Natural killer cell (primary cell): ENCODE data around the gene GUCY1B1. TPM values are rescaled to one million over a fixed set of nuclear protein-coding genes. Genes with fewer than 3 reads are reported as not detected.

ENCODE experiments used
- ATAC-seq, 3 donors: fragments of 150-1000 bp in 2 of 3; fragments of 200-7000 bp in 1 of 3; cut with Tn5 transposase; 1 replicate in 1 of 3; 2 replicates in 2 of 3; pipeline ENCODE4 v1.10.0; 2021; ENCODE audit warnings: mild to moderate bottlenecking in 2 of 3, moderate library complexity in 2 of 3
- DNase-seq, 2 donors: peaks; one replicate each; pipeline versions ENCODE4 v3.0.0 to v3.0.0-alpha.2; 2013 to 2021; ENCODE audit warnings: mixed read lengths in 1 of 2
- H3K27ac ChIP-seq: one replicate; pipeline ENCODE4 v1.5.1; 2013; ENCODE audit warnings: mild to moderate bottlenecking, low read length
- H3K27me3 ChIP-seq: one replicate; pipeline ENCODE4 v1.6.1; 2013; ENCODE audit warnings: low read length; ENCODE audit not compliant: control insufficient read depth, insufficient read depth
- H3K36me3 ChIP-seq: one replicate; pipeline ENCODE4 v1.6.1; 2013; ENCODE audit warnings: low read length; ENCODE audit not compliant: control insufficient read depth, insufficient read depth
- H3K4me1 ChIP-seq: one replicate; pipeline ENCODE4 v1.6.1; 2013; ENCODE audit warnings: low read length; ENCODE audit not compliant: control insufficient read depth, insufficient read depth
- H3K4me3 ChIP-seq: one replicate; pipeline ENCODE4 v1.5.1; 2013; ENCODE audit warnings: low read length
- H3K9me3 ChIP-seq: one replicate; pipeline ENCODE4 v1.6.1; 2013; ENCODE audit warnings: low read length; ENCODE audit not compliant: control insufficient read depth, insufficient read depth
- H3K27ac Mint-ChIP-seq, 2 donors: one replicate each; pipeline ENCODE4 v1.8.0; 2022; ENCODE audit warnings: mild to moderate bottlenecking in 2 of 2, mixed read lengths in 2 of 2, moderate library complexity in 1 of 2
- H3K27me3 Mint-ChIP-seq, 2 donors: one replicate each; pipeline ENCODE4 v1.8.0; 2022; ENCODE audit warnings: low read depth in 2 of 2, mixed read lengths in 2 of 2
- H3K36me3 Mint-ChIP-seq: one replicate; pipeline ENCODE4 v1.8.0; 2022; ENCODE audit warnings: mixed read lengths
- H3K4me1 Mint-ChIP-seq, 2 donors: one replicate each; pipeline ENCODE4 v1.8.0; 2022; ENCODE audit warnings: mixed read lengths in 2 of 2
- H3K4me3 Mint-ChIP-seq: one replicate; pipeline ENCODE4 v1.8.0; 2022; ENCODE audit warnings: mild to moderate bottlenecking, moderate library complexity, mixed read lengths
- H3K9me3 Mint-ChIP-seq, 2 donors: one replicate each; pipeline ENCODE4 v1.8.0; 2022; ENCODE audit warnings: mixed read lengths in 2 of 2
- WGBS: methylation state at CpG from one replicate; pipeline ENCODE4 v1.1.7; 2013; ENCODE audit warnings: missing lambda C conversion rate; ENCODE audit not compliant: insufficient coverage; 5-methylcytosine and 5-hydroxymethylcytosine counted together
- intact Hi-C: fragments of 100-400 bp; cut with micrococcal nuclease; formaldehyde crosslinking; loops from one replicate; pipeline ENCODE4 v1.14.2; 2022
- total RNA-seq, 4 donors: library from RNA; stranded (reverse); fragments of 120-200 nt in 1 of 4; gene quantifications; one replicate each; pipeline versions ENCODE4 v1.2.3 to v1.2.4, GENCODE V29; 2013 to 2022
- TF ChIP-seq, protein P1 (sequence below): fragments of 200-600 bp; IDR thresholded peaks from one replicate; pipeline ENCODE4 v1.8.0; 2022; ENCODE audit warnings: antibody characterized with exemption

Gene GUCY1B1
- total RNA-seq, 3 donors from 2014 or later (not counting 1 experiment from before 2014, with no cell fraction given): 2.1 to 4.0 (median 2.8) TPM

DNA sequence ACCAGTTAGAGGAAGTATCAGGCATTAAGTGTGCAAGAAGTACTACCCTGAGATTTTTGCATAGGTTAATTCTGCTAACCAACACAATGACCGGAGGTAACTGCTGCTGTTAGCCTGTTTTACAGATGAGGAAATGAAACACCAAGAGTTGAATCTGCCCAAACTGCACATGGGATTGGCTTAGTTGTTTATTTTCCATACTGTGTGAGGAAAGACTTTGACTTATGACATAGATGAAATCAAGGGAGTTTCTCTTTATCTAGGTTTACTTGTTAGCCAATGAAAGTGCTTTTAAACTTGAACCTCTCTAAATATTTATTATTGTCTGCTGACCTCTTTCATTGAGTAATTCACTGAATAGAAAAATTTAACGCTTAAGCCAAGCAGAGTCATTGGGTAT lies 10.3 kb downstream of the GUCY1B1 start:
- Histone ChIP-seq H3K27ac (no peak overlapping the region), H3K4me3 (no peak overlapping the region), H3K36me3 (no peaks in the 10 kb centered on the region), H3K9me3 (no peaks in the 10 kb centered on the region), H3K4me1 (no peaks in the 10 kb centered on the region), H3K27me3 (no peaks in the 10 kb centered on the region)
- no peak overlapping the region for H3K4me3 Mint-ChIP-seq
- H3K36me3 Mint-ChIP-seq: no peaks in the 10 kb centered on the region
- intact Hi-C loops: no loop called here
- ATAC-seq: no peak
- H3K9me3 Mint-ChIP-seq: no peaks in the 10 kb centered on the region
- TF ChIP-seq, protein P1, sequence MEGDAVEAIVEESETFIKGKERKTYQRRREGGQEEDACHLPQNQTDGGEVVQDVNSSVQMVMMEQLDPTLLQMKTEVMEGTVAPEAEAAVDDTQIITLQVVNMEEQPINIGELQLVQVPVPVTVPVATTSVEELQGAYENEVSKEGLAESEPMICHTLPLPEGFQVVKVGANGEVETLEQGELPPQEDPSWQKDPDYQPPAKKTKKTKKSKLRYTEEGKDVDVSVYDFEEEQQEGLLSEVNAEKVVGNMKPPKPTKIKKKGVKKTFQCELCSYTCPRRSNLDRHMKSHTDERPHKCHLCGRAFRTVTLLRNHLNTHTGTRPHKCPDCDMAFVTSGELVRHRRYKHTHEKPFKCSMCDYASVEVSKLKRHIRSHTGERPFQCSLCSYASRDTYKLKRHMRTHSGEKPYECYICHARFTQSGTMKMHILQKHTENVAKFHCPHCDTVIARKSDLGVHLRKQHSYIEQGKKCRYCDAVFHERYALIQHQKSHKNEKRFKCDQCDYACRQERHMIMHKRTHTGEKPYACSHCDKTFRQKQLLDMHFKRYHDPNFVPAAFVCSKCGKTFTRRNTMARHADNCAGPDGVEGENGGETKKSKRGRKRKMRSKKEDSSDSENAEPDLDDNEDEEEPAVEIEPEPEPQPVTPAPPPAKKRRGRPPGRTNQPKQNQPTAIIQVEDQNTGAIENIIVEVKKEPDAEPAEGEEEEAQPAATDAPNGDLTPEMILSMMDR: no peak
- no peaks in the 10 kb centered on the region for H3K27me3 Mint-ChIP-seq
- H3K4me1 Mint-ChIP-seq: no peaks in the 10 kb centered on the region
- 82% methylated on average over 2 of the region's 2 CpGs for WGBS
- no peak for DNase-seq
- no peak overlapping the region for H3K27ac Mint-ChIP-seq

DNA sequence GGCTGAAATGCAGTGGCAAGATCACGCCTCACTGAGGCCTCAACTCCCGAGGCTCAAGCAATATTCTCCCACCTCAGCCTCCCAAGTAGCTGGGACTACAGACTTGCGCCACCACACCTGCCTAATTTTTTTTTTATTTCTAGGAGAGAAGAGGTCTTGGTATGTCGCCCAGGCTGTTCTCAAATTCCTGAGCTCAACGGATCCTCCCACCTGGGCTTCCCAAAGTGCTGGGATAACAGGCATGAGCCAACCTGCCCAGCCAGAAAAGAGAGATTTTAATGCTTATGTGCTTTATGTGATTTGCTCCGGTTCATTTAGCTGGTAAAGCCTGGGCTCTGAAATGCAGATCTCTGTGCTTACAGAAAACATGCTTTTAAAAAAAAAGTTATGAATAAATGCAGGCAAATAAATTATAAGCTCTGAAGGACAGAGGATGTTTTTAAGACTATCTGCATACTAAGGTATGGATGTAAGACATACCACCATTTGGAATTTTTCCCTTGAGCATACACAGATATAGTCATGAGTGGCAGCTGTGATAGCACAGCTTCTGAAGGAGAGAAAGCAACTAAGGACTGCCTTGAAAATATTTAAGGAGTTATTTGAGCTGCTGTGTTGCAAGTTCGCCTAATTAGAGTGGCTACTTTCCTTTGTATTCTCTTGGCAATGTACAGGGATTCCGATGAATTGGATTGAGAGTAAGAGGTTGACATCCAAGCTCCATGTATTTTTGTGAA lies 13.8 kb downstream of the GUCY1B1 start:
- WGBS: 93% methylated on average over 7 of the region's 8 CpGs
- Histone ChIP-seq H3K27me3 (no peaks in the 10 kb centered on the region), H3K4me1 (no peaks in the 10 kb centered on the region), H3K27ac (no peak overlapping the region), H3K4me3 (no peak overlapping the region), H3K9me3 (no peaks in the 10 kb centered on the region), H3K36me3 (no peaks in the 10 kb centered on the region)
- Mint-ChIP-seq H3K4me1 (no peaks in the 10 kb centered on the region), H3K36me3 (no peaks in the 10 kb centered on the region), H3K27ac (no peak overlapping the region), H3K27me3 (no peaks in the 10 kb centered on the region), H3K9me3 (no peaks in the 10 kb centered on the region), H3K4me3 (no peak overlapping the region)
- TF ChIP-seq, protein P1: no peak
- ATAC-seq (no peak), DNase-seq (no peak)
- intact Hi-C loops: no loop called here

DNA sequence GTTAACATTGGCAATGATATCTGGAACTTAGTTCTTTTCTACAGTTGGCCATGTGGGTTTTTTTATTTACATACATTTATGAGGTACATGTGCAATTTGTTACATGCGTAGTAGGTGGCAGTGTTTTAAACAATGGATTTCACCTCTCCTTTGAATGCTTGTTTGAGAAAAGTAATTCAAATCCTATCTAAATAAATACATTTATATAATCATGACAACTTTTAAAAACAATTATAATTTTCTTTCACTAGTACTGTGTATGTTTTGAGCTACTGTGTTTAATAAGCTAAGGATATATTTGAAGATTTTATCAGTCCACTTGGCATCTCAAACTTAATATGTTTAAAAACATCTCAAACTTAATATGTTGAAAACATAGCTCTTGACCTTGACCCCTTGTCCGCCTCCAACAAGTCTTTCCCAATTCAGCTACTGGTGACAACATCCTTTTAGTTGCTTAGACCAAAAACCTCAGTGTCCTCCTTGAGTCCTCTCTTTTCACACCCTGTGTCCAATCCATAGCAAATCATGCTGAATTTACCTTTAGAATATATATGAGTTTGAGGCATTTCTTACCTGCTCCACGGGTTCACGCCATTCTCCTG lies 14.5 kb downstream of the GUCY1B1 start:
- TF ChIP-seq, protein P1: no peak
- no peak overlapping the region for H3K27ac Mint-ChIP-seq
- Histone ChIP-seq H3K36me3 (no peaks in the 10 kb centered on the region), H3K27me3 (no peaks in the 10 kb centered on the region), H3K27ac (no peak overlapping the region), H3K9me3 (no peaks in the 10 kb centered on the region), H3K4me1 (no peaks in the 10 kb centered on the region), H3K4me3 (no peak overlapping the region)
- ATAC-seq (no peak), DNase-seq (no peak)
- no peaks in the 10 kb centered on the region for H3K4me1 Mint-ChIP-seq
- intact Hi-C loops: no loop called here
- H3K36me3 Mint-ChIP-seq: no peaks in the 10 kb centered on the region
- H3K4me3 Mint-ChIP-seq: no peak overlapping the region
- no peaks in the 10 kb centered on the region for H3K27me3 Mint-ChIP-seq
- no peaks in the 10 kb centered on the region for H3K9me3 Mint-ChIP-seq
- WGBS: 94% methylated on average over 3 of the region's 4 CpGs
